Activated CD8-positive, alpha-beta memory T cell treated with anti-CD3 and anti-CD28 coated beads for 36 hours (primary cell): ENCODE measurements around the gene DUOX1. TPM values are rescaled to one million over a fixed set of nuclear protein-coding genes. Genes with fewer than 3 reads are reported as not detected.

Source experiments
- CTCF ChIA-PET: fragments of 350-600 bp; sonication (Branson Sonifier 250); formaldehyde crosslinking; loops from one replicate; lab custom pipeline; 2021; ENCODE audit warnings: antibody characterized with exemption; lab: Charles Lee
- POLR2A ChIA-PET: fragments of 350-600 bp; sonication (Branson Sonifier 250); formaldehyde crosslinking; loops from one replicate; lab custom pipeline; 2021; ENCODE audit warnings: antibody characterized with exemption; lab: Charles Lee
- total RNA-seq, 2 experiments: library from RNA; stranded (reverse); gene quantifications; one replicate each; pipeline ENCODE4 v1.2.3, GENCODE V29; 2021

The DUOX1 gene
- total RNA-seq, 2 experiments from 2014 or later: 0.19 TPM

DNA sequence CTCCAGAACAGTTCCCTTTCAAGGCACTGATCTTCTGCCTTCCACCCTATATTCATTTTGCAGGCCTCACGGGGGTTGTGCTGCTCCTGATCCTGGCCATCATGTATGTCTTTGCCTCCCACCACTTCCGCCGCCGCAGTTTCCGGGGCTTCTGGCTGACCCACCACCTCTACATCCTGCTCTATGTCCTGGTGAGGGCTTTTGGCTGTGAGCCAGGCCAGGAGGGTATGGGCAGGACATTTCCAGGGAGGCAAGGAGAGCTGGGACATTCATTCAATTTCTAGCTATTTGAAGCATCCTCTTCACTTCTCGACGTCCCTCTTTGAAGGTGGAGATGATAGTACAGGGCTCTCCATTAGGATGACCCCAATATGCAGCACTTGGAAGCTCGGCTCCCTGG, 25.9 kb downstream of the DUOX1 start:
- CTCF ChIA-PET: interaction anchor here (0.8 to 1.1 kb wide), 2 partner anchors 16 to 40 kb away, joined by 3 to 4 read pairs; no protein-coding TSS in a partner anchor
- POLR2A ChIA-PET: no interaction called here

DNA sequence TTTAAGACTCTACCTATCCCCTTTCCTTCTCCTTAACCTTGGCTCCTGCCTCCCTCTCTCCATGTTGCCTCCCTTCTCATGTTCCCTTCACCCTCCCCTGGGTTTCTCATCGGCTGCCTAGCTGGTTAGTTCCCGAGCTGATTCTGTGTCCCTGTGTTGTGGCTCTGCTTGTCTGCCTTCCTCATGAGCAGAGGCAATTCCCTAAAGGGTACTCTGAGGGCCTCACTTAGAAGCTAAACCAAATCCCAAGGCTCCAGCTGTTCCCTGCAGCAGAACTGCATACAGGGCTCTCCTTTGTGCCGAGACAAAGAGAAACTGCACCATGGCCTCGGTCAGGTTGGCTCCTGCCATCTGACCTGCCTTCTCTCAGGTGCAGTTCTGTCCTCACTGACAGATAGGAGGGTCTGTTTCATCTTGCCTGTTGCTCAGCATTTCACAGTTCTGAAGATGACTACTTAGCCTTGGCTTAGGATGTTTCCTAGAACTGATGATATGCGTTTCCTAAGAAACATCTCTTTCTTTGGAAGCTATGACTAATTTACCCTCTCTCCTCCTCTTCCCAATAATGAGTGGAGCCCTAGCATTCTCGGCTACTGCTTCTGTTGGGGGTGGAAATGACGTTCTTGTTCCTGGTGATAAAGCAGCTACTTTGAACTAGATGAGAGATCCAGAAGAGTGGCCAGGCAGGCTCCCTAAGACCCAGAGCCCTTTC, 27.1 kb downstream of the DUOX1 start:
- ChIA-PET CTCF (interaction anchor here (0.7 kb wide), 1 partner anchor 24 kb away, joined by 3 read pairs; no protein-coding TSS in a partner anchor), POLR2A (no interaction called here)

DNA sequence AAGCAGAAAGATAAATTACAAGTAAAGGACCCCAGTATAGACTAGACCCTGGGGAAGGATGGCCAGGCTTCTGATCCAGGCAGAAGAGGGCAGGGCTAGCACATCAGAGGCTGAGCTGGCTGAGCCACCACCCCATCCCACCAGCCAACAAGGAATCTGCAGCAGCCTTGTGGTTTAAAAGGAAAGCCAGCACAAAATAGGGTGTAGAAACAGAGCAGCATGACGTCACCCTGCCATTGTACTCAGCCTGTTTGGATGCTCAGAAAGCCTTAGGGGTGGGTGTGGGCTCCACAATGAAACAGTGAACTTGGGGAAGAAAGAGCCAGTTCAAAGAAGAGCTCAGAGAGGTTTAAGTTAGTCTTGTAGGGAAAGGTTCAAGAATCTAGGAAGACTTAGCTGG, 28.2 kb downstream of the DUOX1 start:
- ChIA-PET CTCF (interaction anchor here (1.2 to 1.3 kb wide), 2 partner anchors 10 to 241 kb away, joined by 3 to 5 read pairs; no protein-coding TSS in a partner anchor), POLR2A (no interaction called here)

DNA sequence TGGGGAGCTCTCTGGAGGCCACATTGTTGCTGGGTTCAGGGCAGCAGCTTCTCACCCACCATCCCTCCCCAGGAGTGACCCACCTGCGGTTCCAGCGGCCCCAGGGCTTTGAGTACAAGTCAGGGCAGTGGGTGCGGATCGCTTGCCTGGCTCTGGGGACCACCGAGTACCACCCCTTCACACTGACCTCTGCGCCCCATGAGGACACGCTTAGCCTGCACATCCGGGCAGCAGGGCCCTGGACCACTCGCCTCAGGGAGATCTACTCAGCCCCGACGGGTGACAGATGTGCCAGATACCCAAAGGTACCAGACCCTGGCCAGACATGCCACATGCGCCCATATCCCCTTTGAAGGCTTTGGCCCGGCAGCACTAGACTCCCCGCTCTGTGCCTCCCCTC, 31.9 kb downstream of the DUOX1 start:
- ChIA-PET CTCF (no interaction called here), POLR2A (no interaction called here)

DNA sequence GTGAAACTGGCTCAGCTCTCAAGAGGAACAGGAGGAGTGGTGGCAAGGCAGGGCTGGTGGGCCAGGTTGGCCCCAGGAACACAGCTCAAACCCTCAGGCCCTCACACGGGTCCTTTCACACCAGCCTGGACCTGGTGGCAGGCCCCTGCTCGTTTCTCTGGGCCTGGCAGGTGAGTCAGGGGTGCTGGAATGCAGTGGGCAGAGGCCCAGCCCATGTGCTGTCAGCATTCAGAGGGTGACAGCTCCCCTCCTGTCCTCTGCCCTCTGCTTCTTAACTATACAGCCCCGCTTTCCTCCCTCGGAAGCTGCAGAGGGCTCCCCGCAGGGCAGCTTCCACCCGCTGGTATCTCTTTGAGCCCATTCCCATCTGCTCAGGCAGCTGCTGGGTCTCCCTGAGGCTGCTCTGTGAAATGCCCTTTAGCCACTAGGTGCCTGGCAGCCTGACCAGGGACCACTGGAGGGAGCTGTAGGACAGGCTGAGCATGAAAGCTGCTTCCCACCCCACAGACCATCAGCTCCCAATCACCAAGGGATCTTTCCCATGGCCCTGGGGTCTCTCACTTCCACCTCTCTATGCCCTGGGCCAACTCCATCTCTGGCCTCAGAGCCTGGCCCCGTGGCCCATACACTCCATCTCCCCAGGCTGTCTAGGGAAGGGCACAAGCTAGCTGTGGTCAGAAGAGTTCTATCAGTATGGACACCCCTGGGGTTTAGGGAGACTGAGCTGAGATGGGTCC, 33.1 kb downstream of the DUOX1 start:
- POLR2A ChIA-PET: interaction anchor here (1.1 to 1.7 kb wide), 3 partner anchors 24 to 239 kb away, joined by 3 to 8 read pairs (median 3); partner anchors contain the start of gene SHF
- CTCF ChIA-PET: interaction anchor here (0.6 to 2.7 kb wide), 15 partner anchors 17 to 424 kb away, joined by 3 to 17 read pairs (median 4); partner anchors contain the start of gene BLOC1S6

DNA sequence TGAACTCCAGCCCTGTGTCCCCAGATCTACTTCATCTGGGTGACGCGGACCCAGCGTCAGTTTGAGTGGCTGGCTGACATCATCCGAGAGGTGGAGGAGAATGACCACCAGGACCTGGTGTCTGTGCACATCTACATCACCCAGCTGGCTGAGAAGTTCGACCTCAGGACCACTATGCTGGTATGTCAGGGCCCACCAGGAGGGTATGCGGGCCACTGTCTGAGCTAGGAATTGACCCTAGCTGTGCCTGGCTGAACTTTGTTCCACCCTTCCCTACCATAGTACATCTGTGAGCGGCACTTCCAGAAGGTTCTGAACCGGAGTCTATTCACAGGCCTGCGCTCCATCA, 33.7 kb downstream of the DUOX1 start:
- ChIA-PET POLR2A (interaction anchor here (1.1 to 1.7 kb wide), 3 partner anchors 24 to 238 kb away, joined by 3 to 8 read pairs (median 3); partner anchors contain the start of gene SHF), CTCF (interaction anchor here (0.7 to 2.7 kb wide), 13 partner anchors 17 to 424 kb away, joined by 3 to 17 read pairs (median 4); partner anchors contain the start of gene BLOC1S6)

DNA sequence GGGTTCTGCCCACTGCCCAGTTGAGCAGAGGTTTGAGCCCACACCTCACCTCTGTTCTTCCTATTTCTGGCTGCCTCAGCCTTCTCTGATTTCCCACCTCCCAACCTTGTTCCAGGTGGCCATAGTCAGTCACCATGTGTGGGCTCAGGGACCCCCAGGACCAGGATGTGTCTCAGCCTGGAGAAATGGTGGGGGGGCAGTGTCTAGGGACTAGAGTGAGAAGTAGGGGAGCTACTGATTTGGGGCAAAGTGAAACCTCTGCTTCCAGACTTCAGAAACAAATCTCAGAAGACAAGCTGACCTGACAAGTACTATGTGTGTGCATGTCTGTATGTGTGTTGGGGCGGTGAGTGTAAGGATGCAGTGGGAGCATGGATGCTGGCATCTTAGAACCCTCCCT, 35.1 kb downstream of the DUOX1 start:
- CTCF ChIA-PET: interaction anchor here (1.1 to 2.7 kb wide), 3 partner anchors 33 to 236 kb away, joined by 3 to 17 read pairs (median 5); a partner anchor contains a TSS
- POLR2A ChIA-PET: no interaction called here

DNA sequence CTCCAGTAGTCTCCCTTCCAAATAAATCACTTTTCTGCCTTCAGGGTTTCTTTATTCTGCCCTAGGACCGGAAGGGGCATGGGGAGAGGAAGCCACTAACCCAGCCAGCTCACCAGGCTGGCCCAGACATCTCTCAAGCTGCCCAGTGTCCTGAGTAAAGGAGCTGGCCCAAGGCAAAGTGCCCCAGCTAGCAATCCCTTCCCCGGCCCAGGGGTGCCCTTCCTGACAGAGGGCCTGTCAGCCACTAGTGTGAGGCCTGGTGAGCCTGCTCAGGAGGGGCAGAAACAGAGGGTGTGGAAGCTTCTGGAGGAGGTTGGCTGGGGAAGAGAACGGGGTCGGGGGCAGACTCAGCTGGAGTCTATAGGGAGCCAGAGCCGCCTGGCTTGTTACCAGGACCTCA, 35.7 kb downstream of the DUOX1 start:
- ChIA-PET CTCF (interaction anchor here (1.6 kb wide), 1 partner anchor 48 kb away, joined by 5 read pairs; no protein-coding TSS in a partner anchor), POLR2A (interaction anchor here (0.6 kb wide), 2 partner anchors 18 to 510 kb away, joined by 5 to 7 read pairs; no protein-coding TSS in a partner anchor)

DNA sequence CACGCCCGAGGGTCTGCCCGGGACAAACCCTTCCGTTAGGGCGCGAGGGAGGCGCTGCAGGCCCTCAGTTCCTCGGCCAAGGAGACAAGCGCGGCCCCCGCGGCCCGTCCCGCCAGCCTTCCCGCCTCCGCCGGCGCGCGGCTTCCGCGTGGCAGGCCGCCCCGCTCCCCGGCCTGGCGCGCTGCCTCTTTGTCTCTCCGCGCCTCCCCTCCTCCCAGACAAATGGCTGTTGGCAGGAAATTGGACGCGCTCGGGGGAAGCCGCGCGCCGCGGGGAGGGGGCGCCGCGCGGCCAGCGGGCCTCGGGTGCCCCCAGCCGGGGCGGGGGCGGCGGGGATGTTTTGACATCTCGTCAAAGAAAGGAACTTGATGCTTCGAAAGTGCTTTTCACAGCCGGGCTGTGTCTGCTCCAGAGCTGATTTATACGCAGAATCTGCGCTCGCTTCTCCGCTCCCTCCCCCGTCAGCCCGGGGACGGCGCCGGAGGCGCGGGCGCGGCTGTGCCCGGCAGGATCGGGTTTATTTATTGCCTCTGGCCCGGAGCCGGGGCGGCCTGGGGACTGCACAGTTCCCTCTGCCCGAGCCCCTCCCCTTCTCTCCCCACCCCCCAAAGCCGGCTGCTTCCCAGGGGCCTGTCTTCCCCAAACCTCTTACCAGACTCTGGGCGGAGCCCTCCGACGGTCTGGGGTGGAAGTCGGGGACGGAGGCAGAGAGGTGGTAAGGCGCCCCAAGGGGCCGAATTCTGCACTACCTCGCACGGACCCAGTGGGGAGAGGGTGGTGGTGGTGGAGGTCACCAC, 37.2 kb downstream of the DUOX1 start:
- POLR2A ChIA-PET: interaction anchor here (1.1 to 1.2 kb wide), 2 partner anchors 19 to 34 kb away, joined by 4 to 9 read pairs; partner anchors contain the start of gene SHF

DNA sequence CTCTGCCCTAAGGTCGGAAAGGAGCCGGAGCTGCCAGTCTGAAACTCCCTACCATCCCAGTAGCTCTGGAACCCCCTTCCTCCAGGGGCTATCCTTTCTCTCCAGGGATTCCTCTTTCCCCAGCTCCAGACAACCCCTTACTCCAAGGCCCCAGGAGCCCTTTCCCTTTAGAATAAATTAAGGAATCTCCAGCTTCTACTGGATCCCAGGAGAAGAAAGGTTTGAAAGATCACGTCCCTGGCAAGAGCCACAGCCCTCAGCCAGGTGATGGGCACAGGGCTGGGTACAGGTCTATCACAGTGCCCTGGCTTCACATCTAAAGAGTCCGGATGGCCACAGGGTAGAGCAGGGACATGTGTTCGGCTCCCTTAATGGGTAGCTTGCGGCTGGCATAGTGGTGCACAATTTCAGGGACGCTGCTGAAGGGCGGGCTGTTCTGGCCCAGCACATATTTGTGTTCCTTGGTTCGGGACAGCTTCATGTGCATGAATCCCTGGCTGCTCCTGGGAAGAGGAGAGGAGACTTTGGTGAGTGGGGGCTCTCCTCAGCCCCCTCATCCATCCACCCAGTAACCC, 37.9 kb downstream of the DUOX1 start:
- POLR2A ChIA-PET: interaction anchor here (1.2 kb wide), 1 partner anchor 19 kb away, joined by 9 read pairs; the partner anchor contains the start of gene SHF
- CTCF ChIA-PET: interaction anchor here (0.5 to 2.4 kb wide), 14 partner anchors 9 to 144 kb away, joined by 3 to 13 read pairs (median 4); partner anchors contain the start of gene SHF

More for the DNA sequence above, 37.2 kb downstream of the DUOX1 start:
- CTCF ChIA-PET: interaction anchor here (0.6 to 2.4 kb wide), 11 partner anchors 9 to 49 kb away, joined by 3 to 13 read pairs (median 4); partner anchors contain the start of gene SHF

DNA sequence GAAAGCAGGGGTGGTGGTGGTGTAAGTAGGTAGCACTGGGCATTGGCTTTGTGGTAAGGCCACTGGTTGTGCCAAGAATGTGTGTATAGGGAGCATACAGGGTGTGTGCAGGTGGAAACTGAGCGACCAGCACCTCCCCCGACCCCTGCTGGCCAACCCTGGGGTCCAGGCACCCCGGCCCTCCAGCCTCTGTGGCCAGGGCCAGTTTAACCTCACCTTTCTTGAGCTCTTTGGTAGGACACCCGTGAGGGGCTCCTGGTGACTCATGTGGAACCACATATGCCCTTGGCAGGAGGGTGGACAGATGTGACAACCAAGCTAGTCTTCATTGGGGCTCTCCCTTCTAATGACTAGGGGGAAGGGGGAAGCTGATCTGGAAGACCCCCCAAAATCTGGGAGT, 38.5 kb downstream of the DUOX1 start:
- POLR2A ChIA-PET: interaction anchor here (0.6 to 1.2 kb wide), 2 partner anchors 18 to 32 kb away, joined by 3 to 9 read pairs; partner anchors contain the start of gene SHF
- CTCF ChIA-PET: interaction anchor here (0.5 to 2.4 kb wide), 12 partner anchors 10 to 145 kb away, joined by 3 to 13 read pairs (median 4); partner anchors contain the start of gene SHF

DNA sequence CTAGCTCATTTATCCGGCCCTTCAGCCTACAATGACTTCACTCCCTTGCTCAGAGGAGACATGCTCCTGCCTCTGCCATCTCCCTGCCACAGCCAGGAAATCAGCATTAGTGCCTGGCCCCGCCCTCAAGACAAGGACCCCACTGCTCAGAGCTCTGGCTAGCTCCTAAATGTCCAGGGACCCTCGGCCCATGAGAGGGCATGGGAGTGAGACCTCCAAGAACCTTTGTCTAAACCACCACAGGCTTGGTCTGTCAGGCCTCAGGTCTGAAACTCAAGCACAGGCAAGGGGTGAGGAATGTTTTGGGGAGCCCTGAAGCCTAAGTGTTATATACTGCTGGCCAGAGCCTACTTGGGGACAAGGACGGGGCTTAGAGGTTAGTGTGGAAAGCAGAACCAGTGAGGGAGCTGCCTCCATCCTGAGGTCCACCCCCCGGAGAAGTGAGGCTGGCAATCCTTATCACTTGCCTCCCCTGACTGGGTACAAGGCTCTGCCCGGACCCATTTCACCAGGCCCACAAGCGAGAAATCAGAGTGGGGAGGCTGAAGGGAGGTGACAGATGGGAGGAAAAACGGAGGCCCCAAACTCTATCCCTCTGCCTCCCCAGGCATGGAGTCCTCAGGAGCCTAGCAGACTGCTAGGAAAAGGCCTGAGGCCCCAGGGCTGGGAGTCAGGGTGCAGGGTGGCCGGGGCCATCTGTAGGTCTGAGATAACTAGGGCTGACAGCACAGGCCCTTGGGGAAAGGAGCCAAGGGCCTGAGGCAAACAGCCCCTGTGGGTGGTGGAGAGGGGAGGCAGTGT, 39.2 kb downstream of the DUOX1 start:
- ChIA-PET CTCF (interaction anchor here (0.8 to 2.4 kb wide), 7 partner anchors 29 to 146 kb away, joined by 3 to 13 read pairs (median 4); no protein-coding TSS in a partner anchor), POLR2A (interaction anchor here (0.6 kb wide), 1 partner anchor 31 kb away, joined by 3 read pairs; no protein-coding TSS in a partner anchor)

DNA sequence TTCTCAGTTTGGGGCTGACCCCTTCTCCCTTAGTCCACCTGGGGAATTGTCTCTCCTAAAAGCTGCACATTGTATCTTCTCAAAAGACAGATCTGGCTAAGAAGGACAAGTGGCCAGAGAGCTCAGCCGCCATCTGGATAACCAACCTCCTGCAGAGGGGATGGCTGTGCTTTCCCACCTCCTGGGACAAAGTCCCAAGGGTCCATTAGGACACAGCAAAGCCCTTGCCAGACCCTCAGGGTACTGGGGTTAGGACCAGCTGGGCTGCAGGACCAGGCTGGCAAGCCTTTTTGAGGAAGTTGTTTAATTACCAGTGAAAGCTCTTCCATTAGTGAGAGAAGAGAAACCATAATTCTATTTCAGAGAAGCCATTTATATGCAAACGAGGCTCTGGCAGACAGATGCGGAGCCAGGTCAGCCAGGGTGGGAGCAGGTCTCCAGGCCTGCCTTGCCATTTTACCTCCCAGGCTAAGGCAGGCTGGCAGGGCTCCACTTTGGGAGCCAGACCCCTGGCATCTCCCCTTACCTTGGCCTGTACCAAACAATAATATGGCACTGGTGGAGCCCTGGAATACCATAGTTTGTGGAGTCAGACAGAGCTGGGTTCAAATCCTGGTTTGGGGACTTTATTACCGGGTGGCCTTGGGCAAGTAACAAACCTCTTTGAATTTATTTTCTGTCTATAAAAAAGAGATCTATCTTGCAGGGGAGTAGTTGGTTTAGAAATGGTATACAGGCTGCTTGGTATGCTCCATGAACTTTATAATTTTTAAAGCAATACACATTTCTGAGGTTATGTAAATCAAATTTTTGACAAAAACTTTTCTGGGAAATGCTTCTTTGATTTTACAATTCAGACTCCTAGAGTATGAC, 40.0 kb downstream of the DUOX1 start:
- CTCF ChIA-PET: interaction anchor here (0.8 kb wide), 2 partner anchors 9 to 43 kb away, joined by 3 read pairs; no protein-coding TSS in a partner anchor

DNA sequence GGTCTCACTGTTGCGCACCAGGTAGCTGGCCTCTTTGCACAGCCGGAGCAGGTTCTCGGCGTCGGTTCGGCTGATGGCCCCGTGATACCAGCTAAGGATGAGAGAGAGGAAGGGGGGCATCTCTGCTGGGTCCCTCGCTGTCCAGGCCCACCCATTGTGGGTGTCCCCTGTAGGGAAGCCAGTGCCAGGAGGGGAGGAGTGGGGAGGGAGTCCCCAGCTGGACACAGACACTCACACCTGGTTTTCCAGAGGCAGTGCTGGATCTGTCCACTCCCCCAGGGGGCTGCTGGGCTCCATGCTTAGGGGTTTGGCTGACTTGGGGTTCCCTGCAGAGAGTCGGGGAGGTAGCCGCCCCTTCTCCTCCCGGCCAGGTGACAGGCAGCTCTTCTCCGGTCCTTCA, 42.1 kb downstream of the DUOX1 start:
- POLR2A ChIA-PET: interaction anchor here (0.5 kb wide), 1 partner anchor 335 kb away, joined by 4 read pairs; no protein-coding TSS in a partner anchor

More for the DNA sequence above, 40.0 kb downstream of the DUOX1 start:
- POLR2A ChIA-PET: no interaction called here

DNA sequence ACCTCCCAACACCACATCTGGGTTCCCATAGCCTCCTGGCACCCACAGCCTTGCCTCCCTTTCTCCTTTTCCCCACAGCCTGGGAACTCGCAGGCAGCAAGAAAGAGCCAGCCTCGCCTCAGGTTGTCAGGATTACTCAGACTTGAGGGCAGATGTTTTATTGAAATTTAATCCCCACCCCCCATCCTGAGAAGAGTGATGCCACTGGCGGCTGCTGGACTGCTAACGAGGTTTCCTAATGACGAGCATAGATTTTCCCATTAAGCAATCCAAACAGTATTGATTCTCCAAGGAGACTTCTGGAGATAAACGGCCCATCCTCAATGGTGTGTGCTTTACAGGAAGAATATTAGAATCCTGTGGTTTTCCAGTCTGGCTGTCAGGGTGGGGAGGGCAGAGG, 44.3 kb downstream of the DUOX1 start:
- CTCF ChIA-PET: no interaction called here
- POLR2A ChIA-PET: no interaction called here

More for the DNA sequence above, 42.1 kb downstream of the DUOX1 start:
- CTCF ChIA-PET: interaction anchor here (0.7 to 1.2 kb wide), 2 partner anchors 15 to 109 kb away, joined by 3 read pairs; no protein-coding TSS in a partner anchor

DNA sequence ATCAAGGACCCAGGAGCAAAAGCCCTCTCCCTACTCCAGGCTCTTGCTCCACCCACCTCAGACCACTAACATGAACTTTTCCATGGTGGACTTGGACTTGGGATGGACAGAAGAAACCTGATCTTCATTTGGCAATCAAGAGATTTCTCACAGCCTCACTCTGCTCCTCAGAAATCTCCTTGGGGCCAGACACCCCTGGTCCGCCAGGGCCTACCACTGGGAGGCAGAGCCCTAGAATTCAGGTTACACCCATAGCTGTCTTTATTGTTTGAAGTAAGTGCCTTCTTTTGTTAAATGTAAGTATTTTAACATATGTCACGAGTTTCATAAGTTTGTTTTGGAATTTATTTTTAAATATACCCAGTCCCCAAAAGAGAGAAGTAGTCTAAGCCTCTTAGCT, 44.8 kb downstream of the DUOX1 start:
- POLR2A ChIA-PET: no interaction called here

More for the DNA sequence above, 44.8 kb downstream of the DUOX1 start:
- CTCF ChIA-PET: interaction anchor here (1.0 kb wide), 1 partner anchor 24 kb away, joined by 3 read pairs; no protein-coding TSS in a partner anchor
